ENCODE measurements around the gene ADAMTS17.

DNA sequence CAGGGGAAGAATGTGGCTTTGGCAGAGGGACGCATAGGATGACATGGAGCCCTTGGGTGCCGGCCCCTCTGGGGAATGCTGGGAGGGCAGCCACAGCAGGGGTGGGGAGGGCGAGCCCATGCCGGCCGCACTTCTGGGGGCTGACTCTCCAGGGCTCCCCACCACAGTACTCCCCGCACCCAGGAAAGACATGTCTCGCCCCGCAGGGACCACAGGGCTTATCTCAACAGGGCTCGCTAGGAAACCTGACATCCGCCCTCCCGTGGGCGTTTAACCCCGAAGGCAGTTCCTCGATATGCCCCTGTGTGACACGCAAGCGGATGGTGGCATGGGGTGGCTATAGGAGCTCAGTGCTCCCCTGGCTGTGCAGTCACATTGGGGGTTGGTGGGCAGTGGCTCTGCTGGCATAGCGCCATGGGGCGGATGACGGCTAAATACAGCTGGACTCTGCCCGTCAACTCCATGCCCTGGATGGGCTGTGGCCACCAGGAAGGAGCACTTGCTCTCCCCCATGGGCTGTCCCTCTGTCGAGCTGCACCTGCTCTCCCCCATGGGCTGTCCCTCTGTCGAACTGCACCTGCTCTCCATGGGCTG lies 141.4 kb downstream of the ADAMTS17 start:
- TF ChIP-seq SUZ12 (IDR thresholded peaks at IDR 0.05; ENCODE audit: extremely low read depth, insufficient read depth, insufficient read length) (no peak), YY1 (IDR thresholded peaks at IDR 0.05; ENCODE audit: insufficient read depth, insufficient read length) (no peak)
